PC-9 (cell line): ENCODE measurements around the gene MALRD1.

ENCODE experiments used
- CTCF ChIP-seq: fragments of 200-600 bp; sonication (generic); conservative IDR thresholded peaks from 2 replicates; pipeline ENCODE4 v1.6.1; 2017; ENCODE audit warnings: mixed run types, antibody characterized with exemption, mild to moderate bottlenecking, moderate library complexity
- EZH2 ChIP-seq: fragments of 200-600 bp; sonication (generic); IDR thresholded peaks from 2 replicates; pipeline ENCODE4 v1.8.0; 2017; ENCODE audit warnings: antibody characterized with exemption, low read depth

DNA sequence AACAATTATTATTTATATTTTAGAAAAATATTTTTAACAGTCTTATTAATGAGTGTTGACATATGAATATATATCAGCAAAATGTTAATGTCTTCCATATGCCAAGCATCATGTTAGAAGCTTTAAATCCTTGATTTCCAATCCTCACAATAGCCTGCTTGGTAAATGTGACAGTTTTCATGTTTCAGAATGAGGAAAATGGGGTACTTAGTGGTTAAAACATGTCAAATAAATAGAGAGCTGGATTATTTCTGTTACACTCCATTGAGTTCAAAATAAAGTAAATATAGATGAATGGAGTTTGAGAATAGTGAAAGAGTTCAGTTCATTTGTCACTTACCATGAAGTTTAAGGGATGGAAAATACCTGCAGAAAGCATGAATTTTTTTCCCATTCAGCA is 377.4 kb downstream of the MALRD1 start:
- TF ChIP-seq CTCF = no peak
- no peak for TF ChIP-seq EZH2
